Prostate gland (tissue), 2 donors: ENCODE results near the gene SETBP1. TPM values are rescaled to one million over a fixed set of nuclear protein-coding genes. Genes with fewer than 3 reads are reported as not detected.

ENCODE experiments used
- DNase-seq: peaks from one replicate; pipeline ENCODE4 v3.0.0-alpha.2; 2019; ENCODE audit warnings: low spot score
- H3K27ac ChIP-seq, 2 donors: fragments of 200-600 bp; sonication (generic); 2 replicates each; pipeline ENCODE4 v1.5.1; 2017 to 2019
- H3K27me3 ChIP-seq: fragments of 200-600 bp; sonication (generic); replicated peaks from 2 replicates; pipeline ENCODE4 v1.5.1; 2019; ENCODE audit not compliant: insufficient read depth
- H3K36me3 ChIP-seq, 2 donors: fragments of 200-600 bp; sonication (generic); 1 replicate in 1 of 2; 2 replicates in 1 of 2; pipeline versions ENCODE4 v1.5.1 to v1.8.1; 2017 to 2019
- H3K4me1 ChIP-seq: fragments of 200-600 bp; sonication (generic); replicated peaks from 2 replicates; pipeline ENCODE4 v1.5.1; 2019
- H3K4me3 ChIP-seq, 2 donors: fragments of 200-600 bp; sonication (generic); 2 replicates each; pipeline ENCODE4 v1.5.1; 2017 to 2019
- H3K9me3 ChIP-seq: fragments of 200-600 bp; sonication (generic); 2 replicates; pipeline ENCODE4 v1.5.1; 2017
- POLR2A ChIP-seq: fragments of 450-650 bp; IDR thresholded peaks from one replicate; pipeline ENCODE4 v1.6.1; 2016; ENCODE audit warnings: antibody characterized with exemption, mild to moderate bottlenecking
- POLR2AphosphoS5 ChIP-seq: sonication (generic); formaldehyde crosslinking; IDR thresholded peaks from one replicate; pipeline ENCODE4 v1.6.1; 2017; ENCODE audit warnings: antibody characterized with exemption
- WGBS: methylation state at CpG from one replicate; pipeline ENCODE4 v1.1.5; 2018; 5-methylcytosine and 5-hydroxymethylcytosine counted together
- intact Hi-C: fragments of 100-400 bp; cut with DNase I; formaldehyde crosslinking; loops from one replicate; pipeline ENCODE4 v1.14.2; 2022
- total RNA-seq, 2 donors: library from RNA; depleted of rRNA; stranded (reverse); fragments of >200 nt; gene quantifications; one replicate each; pipeline ENCODE4 v1.1.0, GENCODE V29; 2016
- TF ChIP-seq, protein P1 (sequence below), 4 experiments: fragments of 200-600 bp in 2 of 4; fragments of 450-650 bp in 2 of 4; sonication (generic) in 2 of 4; IDR thresholded peaks; 1 replicate in 3 of 4; 2 replicates in 1 of 4; pipeline ENCODE4 v1.5.1; 2016 to 2019; ENCODE audit warnings: antibody characterized with exemption in 4 of 4, mild to moderate bottlenecking in 2 of 4, moderate library complexity in 2 of 4

The SETBP1 gene
- total RNA-seq, 2 donors from 2014 or later, result 28.4 to 45.1 TPM

DNA sequence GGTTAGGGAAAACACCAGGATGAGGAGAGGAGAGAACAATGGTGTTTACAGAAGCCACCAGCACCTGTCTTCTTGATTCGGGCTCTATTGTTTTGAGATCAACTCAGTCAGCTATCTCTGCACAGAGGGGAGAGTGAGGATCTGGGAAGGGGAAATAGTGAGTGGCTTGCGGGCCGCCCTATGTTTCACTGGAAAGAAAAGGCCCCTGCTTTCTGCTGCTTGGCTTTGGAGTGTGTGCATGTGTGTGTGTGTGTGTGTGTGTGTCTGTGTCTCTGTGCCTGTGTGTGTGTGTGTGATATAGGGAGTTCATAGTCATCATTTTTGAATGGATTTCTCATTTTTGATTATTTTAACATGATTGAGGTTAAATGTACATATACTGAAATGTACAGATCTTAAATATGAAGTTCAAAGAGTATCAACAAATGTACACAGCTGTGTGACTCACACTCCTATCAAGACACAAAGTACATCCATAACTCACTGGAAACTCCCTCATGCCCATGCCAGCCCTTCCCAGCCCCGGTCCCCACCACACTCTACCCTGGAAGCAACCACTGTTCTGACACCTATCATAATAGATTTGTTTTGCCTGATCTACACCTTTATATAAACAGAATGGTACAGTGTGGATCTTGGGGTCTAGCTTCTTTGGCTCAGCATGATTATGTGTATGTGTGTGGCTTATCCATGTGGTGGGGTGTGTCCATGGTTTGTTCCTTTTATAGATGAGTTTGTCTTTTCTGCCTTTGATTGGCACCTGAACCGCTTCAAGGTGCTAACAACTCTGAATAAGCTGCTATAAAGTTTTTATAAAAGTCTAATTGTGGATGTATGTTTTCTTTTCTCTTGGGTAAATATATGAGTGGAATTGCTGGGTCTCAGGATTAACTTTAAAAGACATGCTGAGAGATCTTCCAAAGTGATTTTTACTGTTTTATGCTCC, 258.3 kb downstream of the SETBP1 start:
- H3K4me3 ChIP-seq, result no peak overlapping the region
- no peaks in the 10 kb centered on the region for H3K9me3 ChIP-seq
- no peaks in the 10 kb centered on the region for H3K27me3 ChIP-seq
- no peaks in the 10 kb centered on the region for H3K4me1 ChIP-seq
- H3K27ac ChIP-seq, result no peak overlapping the region
- no peaks in the 10 kb centered on the region for H3K36me3 ChIP-seq
- WGBS, result 57% methylated on average over 5 of the region's 5 CpGs
- intact Hi-C loops, result no loop called here
- no peak for DNase-seq
- TF ChIP-seq POLR2AphosphoS5, result no peak
- TF ChIP-seq, protein P1, sequence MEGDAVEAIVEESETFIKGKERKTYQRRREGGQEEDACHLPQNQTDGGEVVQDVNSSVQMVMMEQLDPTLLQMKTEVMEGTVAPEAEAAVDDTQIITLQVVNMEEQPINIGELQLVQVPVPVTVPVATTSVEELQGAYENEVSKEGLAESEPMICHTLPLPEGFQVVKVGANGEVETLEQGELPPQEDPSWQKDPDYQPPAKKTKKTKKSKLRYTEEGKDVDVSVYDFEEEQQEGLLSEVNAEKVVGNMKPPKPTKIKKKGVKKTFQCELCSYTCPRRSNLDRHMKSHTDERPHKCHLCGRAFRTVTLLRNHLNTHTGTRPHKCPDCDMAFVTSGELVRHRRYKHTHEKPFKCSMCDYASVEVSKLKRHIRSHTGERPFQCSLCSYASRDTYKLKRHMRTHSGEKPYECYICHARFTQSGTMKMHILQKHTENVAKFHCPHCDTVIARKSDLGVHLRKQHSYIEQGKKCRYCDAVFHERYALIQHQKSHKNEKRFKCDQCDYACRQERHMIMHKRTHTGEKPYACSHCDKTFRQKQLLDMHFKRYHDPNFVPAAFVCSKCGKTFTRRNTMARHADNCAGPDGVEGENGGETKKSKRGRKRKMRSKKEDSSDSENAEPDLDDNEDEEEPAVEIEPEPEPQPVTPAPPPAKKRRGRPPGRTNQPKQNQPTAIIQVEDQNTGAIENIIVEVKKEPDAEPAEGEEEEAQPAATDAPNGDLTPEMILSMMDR (IDR thresholded peaks at IDR 0.05), result no peak

DNA sequence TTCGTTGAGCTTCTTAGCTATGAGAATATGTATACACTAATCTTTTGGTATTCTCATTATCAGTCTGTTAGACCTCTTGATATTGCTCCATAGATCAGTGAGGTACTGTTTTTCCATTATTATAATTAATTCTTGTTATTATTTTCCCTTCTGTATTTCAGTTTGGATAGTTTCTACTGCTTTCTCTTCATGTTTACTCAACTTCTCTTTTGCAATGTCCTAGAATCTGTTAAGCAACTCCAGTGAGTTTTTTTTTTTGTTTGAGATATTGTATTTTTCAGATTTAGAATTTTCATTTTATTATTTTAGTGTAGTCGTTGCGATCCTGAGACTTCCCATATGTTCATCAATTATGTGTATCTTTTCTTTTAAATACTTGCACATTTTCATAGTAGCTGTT, 260.8 kb downstream of the SETBP1 start:
- H3K36me3 ChIP-seq, result no peaks in the 10 kb centered on the region
- no peak for DNase-seq
- 94% methylated on average over 3 of the region's 3 CpGs for WGBS
- no peaks in the 10 kb centered on the region for H3K27me3 ChIP-seq
- intact Hi-C loops, result no loop called here
- H3K4me1 ChIP-seq, result no peaks in the 10 kb centered on the region
- TF ChIP-seq, protein P1 (IDR thresholded peaks at IDR 0.05), result no peak
- TF ChIP-seq POLR2AphosphoS5 (no peak), POLR2A (no peak)
- no peak overlapping the region for H3K4me3 ChIP-seq
- H3K27ac ChIP-seq, result no peak overlapping the region
- H3K9me3 ChIP-seq, result no peaks in the 10 kb centered on the region

DNA sequence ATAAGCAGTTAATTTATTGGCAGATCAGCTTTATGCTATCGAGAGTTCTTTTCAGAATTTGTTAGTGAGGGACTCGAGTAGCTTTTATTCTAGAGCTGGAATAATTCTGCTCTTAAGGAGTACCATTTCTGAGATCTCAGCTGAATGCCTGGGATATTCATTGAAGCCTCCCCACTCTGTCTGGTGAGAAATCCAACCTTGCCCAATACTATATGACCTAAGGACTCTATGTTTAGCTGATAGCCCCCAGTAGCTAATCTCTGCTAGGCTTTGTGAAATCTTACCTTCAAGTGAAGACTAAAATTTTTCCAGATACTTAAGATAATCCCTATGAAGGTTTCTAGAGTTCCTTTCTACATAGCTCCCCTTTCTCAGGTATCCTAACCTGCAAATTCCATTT, 261.4 kb downstream of the SETBP1 start:
- TF ChIP-seq, protein P1 (IDR thresholded peaks at IDR 0.05), result no peak
- TF ChIP-seq POLR2A (no peak), POLR2AphosphoS5 (no peak)
- WGBS, result 94% methylated on average over 2 of the region's 2 CpGs
- H3K27me3 ChIP-seq, result no peaks in the 10 kb centered on the region
- intact Hi-C loops, result no loop called here
- no peak overlapping the region for H3K27ac ChIP-seq
- no peaks in the 10 kb centered on the region for H3K4me1 ChIP-seq
- DNase-seq, result no peak
- no peak overlapping the region for H3K4me3 ChIP-seq
- H3K9me3 ChIP-seq, result no peaks in the 10 kb centered on the region
- no peaks in the 10 kb centered on the region for H3K36me3 ChIP-seq

DNA sequence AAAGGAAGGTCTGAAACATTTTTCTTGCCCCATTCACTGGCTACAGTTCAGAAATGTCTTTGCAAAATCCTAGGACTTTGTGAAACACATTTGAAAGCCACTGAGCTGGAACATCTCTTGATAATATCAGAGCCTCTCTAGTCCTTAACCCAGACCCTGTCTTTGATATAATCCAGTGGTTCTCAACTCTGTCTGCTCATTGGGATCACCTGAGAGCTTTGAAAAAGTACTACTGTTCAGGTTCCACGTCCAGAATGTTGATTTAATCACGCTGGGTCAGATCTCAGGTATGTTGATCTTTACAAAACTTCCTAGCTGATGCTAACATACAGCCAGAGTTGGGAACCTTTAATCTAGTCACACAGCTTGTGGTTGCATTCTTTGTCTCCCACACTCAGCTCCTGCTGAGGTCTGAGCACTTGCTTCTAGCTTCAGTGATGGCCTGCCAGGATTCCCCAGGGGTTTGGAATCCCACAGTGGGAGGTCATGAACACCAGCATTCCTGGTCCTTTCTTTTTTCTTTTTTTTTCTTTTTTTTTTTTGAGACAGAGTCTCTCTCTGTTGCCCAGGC, 262.7 kb downstream of the SETBP1 start:
- H3K9me3 ChIP-seq, result no peaks in the 10 kb centered on the region
- no peaks in the 10 kb centered on the region for H3K36me3 ChIP-seq
- TF ChIP-seq POLR2AphosphoS5, result no peak
- TF ChIP-seq, protein P1 (IDR thresholded peaks at IDR 0.05), result no peak
- no peak for TF ChIP-seq POLR2A
- no peak for DNase-seq
- no peak overlapping the region for H3K4me3 ChIP-seq
- no peaks in the 10 kb centered on the region for H3K27me3 ChIP-seq
- H3K4me1 ChIP-seq, result no peaks in the 10 kb centered on the region
- 34% methylated on average over 2 of the region's 2 CpGs for WGBS
- H3K27ac ChIP-seq, result no peak overlapping the region
- intact Hi-C loops, result no loop called here

DNA sequence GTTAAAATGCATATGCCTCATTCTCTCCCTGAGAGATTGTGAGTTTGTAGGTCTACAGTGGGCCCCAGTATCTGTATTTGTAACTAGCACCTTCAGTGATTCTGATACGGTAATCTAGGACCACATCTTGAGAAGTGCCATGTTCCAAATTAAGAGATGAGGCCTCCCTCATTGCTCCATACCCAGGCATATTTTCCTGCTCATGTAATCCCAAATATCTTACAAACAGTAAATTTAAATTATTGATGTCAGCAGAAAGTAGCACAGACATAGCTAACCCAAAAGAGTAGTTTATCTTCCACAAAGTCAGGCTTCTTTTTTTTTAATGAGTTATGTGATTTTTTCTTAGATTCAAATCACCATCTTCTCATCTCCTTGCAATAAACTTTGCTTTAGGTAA, 263.8 kb downstream of the SETBP1 start:
- H3K27ac ChIP-seq, result no peak overlapping the region
- no peak for TF ChIP-seq POLR2AphosphoS5
- TF ChIP-seq, protein P1 (IDR thresholded peaks at IDR 0.05), result no peak
- TF ChIP-seq POLR2A, result no peak
- no peaks in the 10 kb centered on the region for H3K9me3 ChIP-seq
- H3K4me1 ChIP-seq, result no peaks in the 10 kb centered on the region
- DNase-seq, result no peak
- WGBS, result 77% methylated on average over 1 of the region's 1 CpG
- intact Hi-C loops, result no loop called here
- H3K4me3 ChIP-seq, result no peak overlapping the region
- no peaks in the 10 kb centered on the region for H3K27me3 ChIP-seq
- no peaks in the 10 kb centered on the region for H3K36me3 ChIP-seq
